ENCODE measurements around the gene LRRC17. TPM values are rescaled to one million over a fixed set of nuclear protein-coding genes. Genes with fewer than 3 reads are reported as not detected.

Gene LRRC17
- total and polyA plus RNA-seq, 8 donors, result 0.76 to 2.7 (median 1.9) TPM

DNA sequence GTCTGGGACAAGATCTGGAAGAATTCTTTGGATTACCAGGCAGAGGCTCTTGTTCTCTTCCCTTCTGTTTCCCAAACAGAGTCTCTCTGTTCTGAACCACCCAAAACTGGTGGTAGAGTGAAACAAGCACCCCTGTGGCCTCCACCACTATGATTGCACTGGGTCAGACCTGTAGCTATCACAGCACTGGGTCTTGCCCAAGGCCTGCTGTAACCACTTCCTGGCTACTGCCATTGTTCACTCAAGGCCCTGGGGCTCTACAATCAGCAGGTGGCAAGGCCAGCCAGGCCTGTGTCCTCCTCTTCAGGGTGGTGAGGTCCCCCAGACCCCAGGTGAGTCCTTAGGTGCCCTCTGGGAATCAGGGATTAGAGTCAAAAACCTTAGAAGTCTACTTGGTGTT lies 4.1 kb upstream of the LRRC17 start:
- no peaks in the 10 kb centered on the region for H3K27me3 ChIP-seq
- no peak for ATAC-seq
- intact Hi-C loops (cut with DNase I), result no loop called here
- no peaks in the 10 kb centered on the region for H3K36me3 ChIP-seq
- TF ChIP-seq, protein P1, sequence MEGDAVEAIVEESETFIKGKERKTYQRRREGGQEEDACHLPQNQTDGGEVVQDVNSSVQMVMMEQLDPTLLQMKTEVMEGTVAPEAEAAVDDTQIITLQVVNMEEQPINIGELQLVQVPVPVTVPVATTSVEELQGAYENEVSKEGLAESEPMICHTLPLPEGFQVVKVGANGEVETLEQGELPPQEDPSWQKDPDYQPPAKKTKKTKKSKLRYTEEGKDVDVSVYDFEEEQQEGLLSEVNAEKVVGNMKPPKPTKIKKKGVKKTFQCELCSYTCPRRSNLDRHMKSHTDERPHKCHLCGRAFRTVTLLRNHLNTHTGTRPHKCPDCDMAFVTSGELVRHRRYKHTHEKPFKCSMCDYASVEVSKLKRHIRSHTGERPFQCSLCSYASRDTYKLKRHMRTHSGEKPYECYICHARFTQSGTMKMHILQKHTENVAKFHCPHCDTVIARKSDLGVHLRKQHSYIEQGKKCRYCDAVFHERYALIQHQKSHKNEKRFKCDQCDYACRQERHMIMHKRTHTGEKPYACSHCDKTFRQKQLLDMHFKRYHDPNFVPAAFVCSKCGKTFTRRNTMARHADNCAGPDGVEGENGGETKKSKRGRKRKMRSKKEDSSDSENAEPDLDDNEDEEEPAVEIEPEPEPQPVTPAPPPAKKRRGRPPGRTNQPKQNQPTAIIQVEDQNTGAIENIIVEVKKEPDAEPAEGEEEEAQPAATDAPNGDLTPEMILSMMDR (IDR thresholded peaks at IDR 0.05), result no peak
- no peak overlapping the region for H3K27ac ChIP-seq
- H3K9me3 ChIP-seq, result no peaks in the 10 kb centered on the region
- DNase-seq, result no peak
- H3K4me1 ChIP-seq, result no peaks in the 10 kb centered on the region
- no peak for FAIRE-seq
- H3K4me3 ChIP-seq, result no peak overlapping the region

DNA sequence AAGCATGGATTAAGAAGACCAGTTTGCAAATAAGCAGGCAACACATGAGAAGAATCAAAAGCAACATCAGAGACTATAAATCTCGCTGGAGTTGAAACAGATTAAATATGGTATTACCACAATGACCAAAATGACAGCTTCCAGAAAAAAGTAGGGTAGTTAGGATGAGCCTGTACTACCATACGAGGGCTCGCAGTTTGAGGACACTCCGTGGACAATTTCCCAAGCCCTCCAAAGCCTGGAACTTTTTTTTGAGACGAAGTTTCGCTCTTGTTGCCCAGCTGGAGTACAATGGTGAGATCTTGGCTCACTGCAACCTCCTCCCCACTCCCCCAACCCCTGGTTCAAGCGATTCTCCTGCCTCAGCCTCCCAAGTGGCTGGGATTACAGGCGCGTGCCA lies 1.0 kb downstream of the LRRC17 start:
- 90 to 93% methylated on average over 9 of the region's 9 CpGs for WGBS, 2 donors
- no peaks in the 10 kb centered on the region for H3K27me3 ChIP-seq
- H3K4me1 ChIP-seq, result no peaks in the 10 kb centered on the region
- no peaks in the 10 kb centered on the region for H3K36me3 ChIP-seq
- DNase-seq (no peak), ATAC-seq (no peak), FAIRE-seq (no peak)
- H3K9me3 ChIP-seq, result no peaks in the 10 kb centered on the region
- TF ChIP-seq, protein P1 (IDR thresholded peaks at IDR 0.05), result no peak
- no peak overlapping the region for H3K27ac ChIP-seq
- no peak overlapping the region for H3K4me3 ChIP-seq
- intact Hi-C loops (cut with DNase I), result no loop called here

DNA sequence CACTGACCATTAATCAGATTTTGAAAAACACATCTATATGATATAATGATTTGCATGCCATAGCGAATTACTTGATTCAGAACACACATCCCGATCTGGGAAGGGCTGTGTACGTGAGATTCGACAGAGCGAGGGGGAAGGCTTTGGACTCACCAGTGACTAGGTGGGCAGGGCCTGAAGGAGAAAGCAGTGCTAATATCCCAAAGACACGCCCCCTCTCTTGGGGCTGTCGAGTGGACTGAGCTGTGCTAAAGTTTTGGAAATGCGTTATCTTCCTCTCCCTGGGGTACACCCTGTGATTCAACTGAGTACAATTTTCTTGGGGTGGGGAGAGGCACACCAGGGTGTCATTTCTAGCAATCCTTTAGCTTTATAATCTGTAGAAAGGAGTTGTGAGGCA lies 1.8 kb downstream of the LRRC17 start:
- no peak overlapping the region for H3K4me3 ChIP-seq
- no peaks in the 10 kb centered on the region for H3K27me3 ChIP-seq
- DNase-seq (no peak), ATAC-seq (peak in 3 of 4 donors; percentile 45 to 69 (median 63)), FAIRE-seq (no peak)
- 74 to 87% methylated on average over 8 of the region's 8 CpGs for WGBS, 2 donors
- H3K27ac ChIP-seq, result no peak overlapping the region
- TF ChIP-seq, protein P1 (IDR thresholded peaks at IDR 0.05), result no peak
- no peaks in the 10 kb centered on the region for H3K36me3 ChIP-seq
- intact Hi-C loops (cut with DNase I), result no loop called here
- H3K9me3 ChIP-seq, result no peaks in the 10 kb centered on the region
- no peaks in the 10 kb centered on the region for H3K4me1 ChIP-seq

DNA sequence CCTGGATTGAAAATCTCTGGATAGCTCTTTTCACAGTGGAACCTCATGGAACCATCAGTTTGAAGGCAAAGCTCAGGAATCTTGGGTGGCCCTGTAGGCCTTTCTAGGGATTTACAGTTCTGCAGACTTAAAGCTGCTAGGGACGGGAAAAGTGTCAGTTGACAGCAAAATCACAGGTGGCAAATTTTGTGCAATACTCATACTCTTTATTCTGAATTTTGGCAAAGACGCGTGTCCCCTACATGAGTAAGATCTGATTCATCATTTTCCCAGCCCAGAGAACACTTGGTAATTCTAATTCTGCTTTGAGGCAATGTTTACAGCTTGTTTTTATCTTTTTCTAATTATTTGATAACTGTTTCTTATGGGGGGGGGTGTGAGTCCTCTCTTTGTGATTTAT lies 3.6 kb downstream of the LRRC17 start:
- no peak overlapping the region for H3K4me3 ChIP-seq
- intact Hi-C loops (cut with DNase I), result no loop called here

DNA sequence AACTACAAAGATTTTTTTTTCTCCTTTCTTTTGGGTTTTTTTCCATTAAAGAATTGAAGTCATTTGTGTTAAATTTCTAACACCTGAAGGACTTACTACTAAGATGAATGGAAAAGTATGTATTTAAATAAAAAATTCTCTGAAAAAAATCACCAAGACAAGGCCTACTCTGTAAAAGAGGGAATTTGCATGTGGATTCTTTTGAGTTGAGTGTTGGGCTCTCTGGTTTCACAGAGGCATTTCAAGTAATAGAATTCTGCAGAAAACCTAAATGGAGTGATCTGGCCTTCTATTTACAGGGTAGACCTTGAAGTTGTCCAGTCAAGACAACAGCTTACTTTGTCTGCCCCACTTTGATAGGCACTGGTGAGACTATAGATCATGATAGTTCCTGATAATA lies 4.1 kb downstream of the LRRC17 start:
- no peak overlapping the region for H3K27ac ChIP-seq
- intact Hi-C loops (cut with DNase I), result no loop called here
- no peaks in the 10 kb centered on the region for H3K36me3 ChIP-seq
- DNase-seq (no peak), ATAC-seq (no peak), FAIRE-seq (no peak)
- TF ChIP-seq, protein P1 (IDR thresholded peaks at IDR 0.05), result no peak
- no peaks in the 10 kb centered on the region for H3K27me3 ChIP-seq
- no peak overlapping the region for H3K4me3 ChIP-seq
- H3K4me1 ChIP-seq, result no peaks in the 10 kb centered on the region
- H3K9me3 ChIP-seq, result no peaks in the 10 kb centered on the region

More for the DNA sequence above, 3.6 kb downstream of the LRRC17 start:
- ATAC-seq, result no peak
- DNase-seq, result no peak
- Histone ChIP-seq H3K4me1 (no peaks in the 10 kb centered on the region), H3K9me3 (no peaks in the 10 kb centered on the region), H3K36me3 (no peaks in the 10 kb centered on the region), H3K27ac (no peak overlapping the region), H3K27me3 (no peaks in the 10 kb centered on the region)
- TF ChIP-seq, protein P1 (IDR thresholded peaks at IDR 0.05), result no peak
- FAIRE-seq, result no peak
- WGBS, 2 donors, result 88 to 90% methylated on average over 3 of the region's 3 CpGs

All from pancreas (tissue), 10 donors.